ENCODE data around the gene STAT5B.
"Not testable (repeated sequence)": the region's sequence is repeated elsewhere in the genome, so short reads cannot be mapped to it uniquely, and the experiment has no call there.

Gene STAT5B

DNA sequence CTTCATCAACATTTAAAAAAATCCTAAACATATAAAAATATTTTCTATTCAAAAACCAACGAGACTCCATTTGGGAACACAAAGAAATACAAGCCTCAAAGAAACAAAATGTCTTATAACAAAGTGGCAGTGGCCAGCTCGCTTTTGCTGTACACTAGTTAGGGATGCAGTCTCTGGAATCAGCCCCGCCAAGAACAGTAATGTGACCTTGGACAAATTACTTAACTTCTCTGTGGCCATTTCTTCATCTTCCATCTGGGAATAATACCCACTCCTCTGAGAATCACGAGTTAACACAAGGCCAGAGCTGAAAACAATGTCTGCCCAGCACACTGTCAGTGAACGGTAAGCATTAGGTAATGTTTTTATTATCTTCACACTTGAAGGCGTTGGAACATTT lies 5.6 kb downstream of the STAT5B start:
- Histone ChIP-seq H3K4me3 (no peak overlapping the region), H3K9ac (no peak overlapping the region), H3K9me3 (replicated peaks in 1 of 11) (peaks cover 0 to 2% (median under 1%) of the 10 kb centered on the region in 11 experiments; a peak in 9 of 22 replicates), H3K27me3 (no peaks in the 10 kb centered on the region), H3K4me1 (peaks cover 33 to 59% (median 39%) of the 10 kb centered on the region in 10 experiments), H3K36me3 (peaks cover 0 to 8% (median under 1%) of the 10 kb centered on the region in 11 experiments; a peak in 5 of 22 replicates), H3K4me2 (no peak overlapping the region), H3K27ac (no peak overlapping the region), H4K20me1 (peaks cover 0 to 68% (median 29%) of the 10 kb centered on the region in 11 experiments; a peak in 10 of 22 replicates)
- TF ChIP-seq Cebpa-rat (IDR thresholded peaks at IDR 0.05) = no peak

GRCh38 chr17:42270170-42270535 lies 6.0 kb downstream of the STAT5B start:
- Histone ChIP-seq H3K9ac (no peak overlapping the region), H3K36me3 (peaks cover 0 to 12% (median 4%) of the 10 kb centered on the region in 11 experiments; a peak in 9 of 22 replicates), H3K4me2 (no peak overlapping the region), H3K4me3 (no peak overlapping the region), H3K27ac (no peak overlapping the region), H3K27me3 (no peaks in the 10 kb centered on the region), H3K4me1 (peaks cover 33 to 58% (median 38%) of the 10 kb centered on the region in 10 experiments), H4K20me1 (peaks cover 0 to 68% (median 29%) of the 10 kb centered on the region in 11 experiments; a peak in 10 of 22 replicates), H3K9me3 (replicated peaks in 1 of 11) (peaks cover 0 to 6% (median 5%) of the 10 kb centered on the region in 11 experiments; a peak in 17 of 22 replicates)
- no peak for TF ChIP-seq Cebpa-rat (IDR thresholded peaks at IDR 0.05)

- Histone ChIP-seq H4K20me1 (peaks cover 0 to 50% (median 29%) of the 10 kb centered on the region in 11 experiments; a peak in 10 of 22 replicates), H3K9ac (no peak overlapping the region), H3K4me3 (no peak overlapping the region), H3K4me2 (no peak overlapping the region), H3K4me1 (peaks cover 14 to 39% (median 19%) of the 10 kb centered on the region in 10 experiments), H3K27ac (no peak overlapping the region), H3K36me3 (peaks cover 0 to 13% (median 5%) of the 10 kb centered on the region in 11 experiments; a peak in 9 of 22 replicates), H3K9me3 (replicated peaks in 1 of 11) (peaks cover 0 to 7% (median 6%) of the 10 kb centered on the region in 11 experiments; a peak in 17 of 22 replicates), H3K27me3 (no peaks in the 10 kb centered on the region)
- no peak for TF ChIP-seq Cebpa-rat (IDR thresholded peaks at IDR 0.05)
Measured at GRCh38 chr17:42268236-42268635, 8.0 kb downstream of the STAT5B start.

DNA sequence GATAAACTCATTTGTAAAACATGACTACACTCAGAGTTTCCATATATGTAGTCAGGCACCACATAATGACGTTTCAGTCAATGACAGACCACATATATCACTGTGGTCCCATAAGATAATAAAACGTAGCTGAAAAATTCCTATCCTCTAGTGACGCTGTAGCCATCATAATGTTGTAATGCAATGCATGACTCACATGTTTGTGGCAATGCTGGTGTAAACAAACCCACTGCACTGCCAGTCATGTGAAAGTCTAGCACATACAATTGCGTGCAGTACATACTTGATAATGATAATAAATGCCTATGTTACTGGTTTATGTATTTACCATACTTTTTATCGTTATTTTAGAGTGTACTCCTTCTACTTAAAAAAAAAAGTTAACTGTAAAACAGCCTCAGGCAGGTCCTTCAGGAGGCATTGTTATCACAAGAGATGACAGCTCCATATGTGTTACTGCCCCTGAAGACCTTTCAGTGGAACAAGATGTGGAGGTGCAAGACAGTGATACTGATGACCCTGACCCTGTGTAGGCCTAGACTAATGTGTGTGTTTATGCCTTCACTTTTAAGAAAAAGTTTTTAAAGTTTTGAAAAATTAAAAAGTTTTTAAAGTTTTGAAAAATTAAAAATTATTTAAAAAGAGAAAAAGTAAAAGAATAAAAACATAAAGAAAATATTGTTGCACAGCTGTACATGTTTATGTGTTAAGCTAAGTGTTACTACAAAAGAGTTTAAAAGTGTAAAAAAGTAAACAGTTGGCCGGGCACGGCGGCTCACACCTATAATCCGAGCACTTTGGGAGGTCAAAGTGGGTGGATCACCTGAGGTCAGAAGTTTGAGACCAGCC lies 9.0 kb downstream of the STAT5B start:
- Histone ChIP-seq H3K4me3 (no peak overlapping the region), H3K9ac (no peak overlapping the region), H3K4me1 (peaks cover 3 to 28% (median 9%) of the 10 kb centered on the region in 10 experiments; a peak in 19 of 20 replicates), H3K27ac (peak overlapping the region in 1 of 11 experiments; percentile 13; a peak in 2 of 22 replicates), H3K4me2 (peak overlapping the region in 4 of 11 experiments; percentile 7 to 44 (median 23); a peak in 4 of 22 replicates), H3K36me3 (peaks cover 0 to 13% (median 5%) of the 10 kb centered on the region in 11 experiments; a peak in 9 of 22 replicates), H3K9me3 (replicated peaks in 1 of 11) (peaks cover 0 to 7% (median 6%) of the 10 kb centered on the region in 11 experiments; a peak in 17 of 22 replicates), H4K20me1 (peaks cover 0 to 42% (median 23%) of the 10 kb centered on the region in 11 experiments; a peak in 10 of 22 replicates), H3K27me3 (no peaks in the 10 kb centered on the region)
- TF ChIP-seq Cebpa-rat (IDR thresholded peaks at IDR 0.05) = no peak

GRCh38 chr17:42266462-42266861 lies 9.7 kb downstream of the STAT5B start:
- Histone ChIP-seq H3K36me3 (peaks cover 0 to 13% (median 5%) of the 10 kb centered on the region in 11 experiments; a peak in 9 of 22 replicates), H3K9me3 (replicated peaks in 1 of 11) (peaks cover 0 to 7% (median 6%) of the 10 kb centered on the region in 11 experiments; a peak in 17 of 22 replicates), H3K4me3 (no peak overlapping the region), H3K4me2 (peak overlapping the region in 3 of 11 experiments; percentile 7 to 44 (median 36); a peak in 3 of 22 replicates), H3K27me3 (no peaks in the 10 kb centered on the region), H4K20me1 (peaks cover 0 to 40% (median 19%) of the 10 kb centered on the region in 11 experiments; a peak in 10 of 22 replicates), H3K27ac (no peak overlapping the region), H3K9ac (no peak overlapping the region), H3K4me1 (peaks cover 4 to 25% (median 8%) of the 10 kb centered on the region in 10 experiments; a peak in 19 of 20 replicates)
- TF ChIP-seq Cebpa-rat (IDR thresholded peaks at IDR 0.05) = no peak

DNA sequence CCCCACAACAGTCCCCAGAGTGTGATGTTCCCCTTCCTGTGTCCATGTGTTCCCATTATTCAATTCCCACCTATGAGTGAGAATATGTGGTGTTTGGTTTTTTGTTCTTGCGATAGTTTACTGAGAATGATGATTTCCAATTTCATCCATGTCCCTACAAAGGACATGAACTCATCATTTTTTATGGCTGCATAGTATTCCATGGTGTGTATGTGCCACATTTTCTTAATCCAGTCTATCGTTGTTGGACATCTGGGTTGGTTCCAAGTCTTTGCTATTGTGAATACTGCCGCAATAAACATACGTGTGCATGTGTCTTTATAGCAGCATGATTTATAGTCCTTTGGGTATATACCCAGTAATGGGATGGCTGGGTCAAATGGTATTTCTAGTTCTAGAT lies 11.8 kb downstream of the STAT5B start:
- not testable (repeated sequence) for H3K4me2 ChIP-seq; H3K9ac ChIP-seq; H3K4me3 ChIP-seq; H3K27me3 ChIP-seq; H3K9me3 ChIP-seq (replicated peaks in 1 of 11); H3K27ac ChIP-seq
- Histone ChIP-seq H4K20me1 (peaks cover 0 to 37% (median 12%) of the 10 kb centered on the region in 11 experiments; a peak in 11 of 22 replicates), H3K4me1 (peaks cover 10 to 27% (median 24%) of the 10 kb centered on the region in 10 experiments; a peak in 18 of 20 replicates), H3K36me3 (peaks cover 0 to 13% (median 5%) of the 10 kb centered on the region in 11 experiments; a peak in 9 of 22 replicates)

- peaks cover 0 to 39% (median 14%) of the 10 kb centered on the region in 11 experiments; a peak in 11 of 22 replicates for H4K20me1 ChIP-seq
- peak overlapping the region in 5 of 11 experiments; percentile 36 to 72 (median 53); a peak in 9 of 22 replicates for H3K4me2 ChIP-seq
Measured at GRCh38 chr17:42260318-42260717, 15.9 kb downstream of the STAT5B start.

GRCh38 chr17:42255445-42255844 lies 20.7 kb downstream of the STAT5B start:
- H4K20me1 ChIP-seq = peaks cover 0 to 31% (median 9%) of the 10 kb centered on the region in 11 experiments; a peak in 11 of 22 replicates
- TF ChIP-seq Cebpa-rat (IDR thresholded peaks at IDR 0.05) = no peak
- no peak overlapping the region for H3K9ac ChIP-seq
- no peak overlapping the region for H3K4me2 ChIP-seq
- H3K27me3 ChIP-seq = no peaks in the 10 kb centered on the region
- no peak overlapping the region for H3K27ac ChIP-seq
- H3K9me3 ChIP-seq (replicated peaks in 1 of 11) = no peaks in the 10 kb centered on the region
- H3K36me3 ChIP-seq = no peaks in the 10 kb centered on the region
- peaks cover 11 to 36% (median 23%) of the 10 kb centered on the region in 10 experiments; a peak in 17 of 20 replicates for H3K4me1 ChIP-seq
- no peak overlapping the region for H3K4me3 ChIP-seq

More at GRCh38 chr17:42260318-42260717, 15.9 kb downstream of the STAT5B start:
- no peak overlapping the region for H3K4me3 ChIP-seq
- peaks cover 0 to 3% (median 2%) of the 10 kb centered on the region in 11 experiments; a peak in 9 of 22 replicates for H3K36me3 ChIP-seq
- peak overlapping the region in 2 of 11 experiments; percentile 56 to 66; a peak in 4 of 22 replicates for H3K27ac ChIP-seq
- H3K4me1 ChIP-seq = peaks cover 0 to 39% (median 23%) of the 10 kb centered on the region in 10 experiments; a peak in 14 of 20 replicates
- no peaks in the 10 kb centered on the region for H3K27me3 ChIP-seq
- H3K9ac ChIP-seq = no peak overlapping the region; a peak in 1 of 22 replicates
- peaks cover 0 to 4% (median 3%) of the 10 kb centered on the region in 11 experiments; a peak in 17 of 22 replicates for H3K9me3 ChIP-seq (replicated peaks in 1 of 11)
- no peak for TF ChIP-seq Cebpa-rat (IDR thresholded peaks at IDR 0.05)
